SK-N-SH (cell line): ENCODE data around the gene PRKCA.

Experiments used
- CHD2 ChIP-seq: fragments of 150-350 bp; IDR thresholded peaks from 2 replicates; pipeline ENCODE4 v1.6.1; 2018; ENCODE audit warnings: low read length; ENCODE audit not compliant: partially characterized antibody
- ELF1 ChIP-seq: IDR thresholded peaks from 2 replicates; pipeline ENCODE4 v1.4.0; 2012
- EP300 ChIP-seq, 2 experiments: IDR thresholded peaks; 2 replicates each; pipeline versions ENCODE4 v1.4.0 to v1.6.1; 2012; ENCODE audit warnings: borderline replicate concordance in 1 of 2, low read depth in 1 of 2, low read length in 1 of 2
- EZH2phosphoT487 ChIP-seq: fragments of 200-600 bp; sonication (generic); IDR thresholded peaks from 2 replicates; pipeline ENCODE4 v1.6.1; 2017; ENCODE audit warnings: low read depth, mixed run types, mild to moderate bottlenecking, antibody characterized with exemption, moderate library complexity, borderline replicate concordance
- FOXJ3 ChIP-seq: sonication (generic); formaldehyde crosslinking; IDR thresholded peaks from 2 replicates; pipeline ENCODE4 v1.5.1; 2020; ENCODE audit warnings: mild to moderate bottlenecking, missing genetic modification reagents
- GABPA ChIP-seq: IDR thresholded peaks from 2 replicates; pipeline ENCODE4 v1.4.0; 2012; ENCODE audit warnings: low read depth, mild to moderate bottlenecking
- NFIC ChIP-seq: IDR thresholded peaks from 2 replicates; pipeline ENCODE4 v1.4.0; 2012; ENCODE audit warnings: borderline replicate concordance
- POLR2AphosphoS5 ChIP-seq: IDR thresholded peaks from 2 replicates; pipeline ENCODE4 v1.6.1; 2012; ENCODE audit warnings: low read depth, low read length
- RAD21 ChIP-seq: IDR thresholded peaks from 2 replicates; pipeline ENCODE4 v1.6.1; 2012; ENCODE audit warnings: mild to moderate bottlenecking, low read length
- SIN3A ChIP-seq: IDR thresholded peaks from 2 replicates; pipeline ENCODE4 v1.6.1; 2012; ENCODE audit warnings: low read depth, mild to moderate bottlenecking, low read length, moderate library complexity, borderline replicate concordance
- SMC3 ChIP-seq: IDR thresholded peaks from 2 replicates; pipeline ENCODE4 v1.6.1; 2012; ENCODE audit warnings: low read depth, low read length, improper control_type of control experiment
- YY1 ChIP-seq: IDR thresholded peaks from 2 replicates; pipeline ENCODE4 v1.4.0; 2012; ENCODE audit warnings: low read depth, mild to moderate bottlenecking
- TF ChIP-seq, protein P1 (sequence below): fragments of 200-600 bp; sonication (generic); IDR thresholded peaks from 2 replicates; pipeline ENCODE4 v1.6.1; 2017; ENCODE audit warnings: antibody characterized with exemption, mild to moderate bottlenecking, moderate library complexity
- TF ChIP-seq, protein P2 (sequence below): fragments of 150-350 bp; IDR thresholded peaks from 2 replicates; pipeline ENCODE4 v1.6.1; 2016; ENCODE audit warnings: mild to moderate bottlenecking, low read depth, low read length

- TF ChIP-seq, protein P1, sequence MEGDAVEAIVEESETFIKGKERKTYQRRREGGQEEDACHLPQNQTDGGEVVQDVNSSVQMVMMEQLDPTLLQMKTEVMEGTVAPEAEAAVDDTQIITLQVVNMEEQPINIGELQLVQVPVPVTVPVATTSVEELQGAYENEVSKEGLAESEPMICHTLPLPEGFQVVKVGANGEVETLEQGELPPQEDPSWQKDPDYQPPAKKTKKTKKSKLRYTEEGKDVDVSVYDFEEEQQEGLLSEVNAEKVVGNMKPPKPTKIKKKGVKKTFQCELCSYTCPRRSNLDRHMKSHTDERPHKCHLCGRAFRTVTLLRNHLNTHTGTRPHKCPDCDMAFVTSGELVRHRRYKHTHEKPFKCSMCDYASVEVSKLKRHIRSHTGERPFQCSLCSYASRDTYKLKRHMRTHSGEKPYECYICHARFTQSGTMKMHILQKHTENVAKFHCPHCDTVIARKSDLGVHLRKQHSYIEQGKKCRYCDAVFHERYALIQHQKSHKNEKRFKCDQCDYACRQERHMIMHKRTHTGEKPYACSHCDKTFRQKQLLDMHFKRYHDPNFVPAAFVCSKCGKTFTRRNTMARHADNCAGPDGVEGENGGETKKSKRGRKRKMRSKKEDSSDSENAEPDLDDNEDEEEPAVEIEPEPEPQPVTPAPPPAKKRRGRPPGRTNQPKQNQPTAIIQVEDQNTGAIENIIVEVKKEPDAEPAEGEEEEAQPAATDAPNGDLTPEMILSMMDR, result no peak
- no peak for TF ChIP-seq EZH2phosphoT487
- no peak for TF ChIP-seq POLR2AphosphoS5
- no peak for TF ChIP-seq NFIC
- TF ChIP-seq SIN3A, result no peak
- no peak for TF ChIP-seq FOXJ3 (CRISPR knock-in tag)
- TF ChIP-seq RAD21, result no peak
- TF ChIP-seq, protein P2, sequence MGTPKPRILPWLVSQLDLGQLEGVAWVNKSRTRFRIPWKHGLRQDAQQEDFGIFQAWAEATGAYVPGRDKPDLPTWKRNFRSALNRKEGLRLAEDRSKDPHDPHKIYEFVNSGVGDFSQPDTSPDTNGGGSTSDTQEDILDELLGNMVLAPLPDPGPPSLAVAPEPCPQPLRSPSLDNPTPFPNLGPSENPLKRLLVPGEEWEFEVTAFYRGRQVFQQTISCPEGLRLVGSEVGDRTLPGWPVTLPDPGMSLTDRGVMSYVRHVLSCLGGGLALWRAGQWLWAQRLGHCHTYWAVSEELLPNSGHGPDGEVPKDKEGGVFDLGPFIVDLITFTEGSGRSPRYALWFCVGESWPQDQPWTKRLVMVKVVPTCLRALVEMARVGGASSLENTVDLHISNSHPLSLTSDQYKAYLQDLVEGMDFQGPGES, result no peak
- TF ChIP-seq CHD2, result no peak
- no peak for TF ChIP-seq GABPA
- no peak for TF ChIP-seq YY1
- no peak for TF ChIP-seq EP300 (IDR thresholded peaks at IDR 0.05; ENCODE audit: borderline replicate concordance in 1 of 2, low read depth in 1 of 2, low read length in 1 of 2)
- no peak for TF ChIP-seq SMC3
- TF ChIP-seq ELF1, result no peak
Measured at GRCh38 chr17:66300956-66301355, 1.5 kb upstream of the PRKCA start.
